HG03175 (cell line): ENCODE measurements around the gene GOSR1.
"Not testable (repeated sequence)": the region's sequence is repeated elsewhere in the genome, so short reads cannot be mapped to it uniquely, and the experiment has no call there.

Source experiments
- ATAC-seq: cut with Tn5 transposase; IDR thresholded peaks from one replicate; pipeline ENCODE4 v1.9.1; 2021; ENCODE audit warnings: mild to moderate bottlenecking, moderate library complexity; ENCODE audit not compliant: unreplicated experiment

The GOSR1 gene

GRCh38 chr17:30573603-30574175 lies 96.5 kb downstream of the GOSR1 start:
- no peak for ATAC-seq

- not testable (repeated sequence) for ATAC-seq
These were observed 97.1 kb downstream of the GOSR1 start for GRCh38 chr17:30574309-30574708.

- ATAC-seq = not testable (repeated sequence)
These were observed 97.6 kb downstream of the GOSR1 start for GRCh38 chr17:30574806-30575205.

GRCh38 chr17:30575648-30576325 lies 98.6 kb downstream of the GOSR1 start:
- not testable (repeated sequence) for ATAC-seq

- no peak for ATAC-seq
These were observed 99.2 kb downstream of the GOSR1 start for GRCh38 chr17:30576326-30576861.
